Choroid plexus epithelial cell (primary cell): ENCODE results near the gene INPP4B.

ENCODE experiments used
- DNase-seq: peaks from one replicate; pipeline ENCODE4 v3.0.0-alpha.2; 2010; ENCODE audit warnings: low read depth
- H3K4me3 ChIP-seq: 2 replicates; pipeline ENCODE4 v1.5.1; 2011; ENCODE audit warnings: low read depth, mild to moderate bottlenecking, control low read depth, low read length, moderate library complexity
- TF ChIP-seq, protein P1 (sequence below): conservative IDR thresholded peaks from 2 replicates; pipeline ENCODE4 v1.5.1; 2011; ENCODE audit warnings: low read depth, mild to moderate bottlenecking, control low read depth, inconsistent platforms, low read length, moderate library complexity

INPP4B gene

DNA sequence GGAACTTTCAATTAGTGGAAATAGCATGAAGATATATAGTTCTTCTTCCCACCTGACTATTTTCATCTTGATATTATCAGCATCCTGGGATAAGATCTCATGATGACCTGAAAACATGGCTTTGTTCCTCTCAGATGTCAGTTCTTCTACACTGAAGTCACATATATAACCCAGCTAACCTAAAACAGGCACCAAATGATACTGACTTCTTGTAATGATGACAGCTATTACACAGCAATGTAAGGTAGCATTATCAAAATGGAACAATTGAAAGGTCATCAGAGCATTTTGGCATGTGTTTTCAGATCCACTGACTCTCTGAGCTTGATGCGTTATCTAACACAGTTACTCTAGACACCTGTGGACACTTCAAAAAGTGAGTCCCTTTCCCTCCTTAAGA is 469.9 kb downstream of the INPP4B start:
- DNase-seq = no peak
- no peak overlapping the region for H3K4me3 ChIP-seq
- TF ChIP-seq, protein P1, sequence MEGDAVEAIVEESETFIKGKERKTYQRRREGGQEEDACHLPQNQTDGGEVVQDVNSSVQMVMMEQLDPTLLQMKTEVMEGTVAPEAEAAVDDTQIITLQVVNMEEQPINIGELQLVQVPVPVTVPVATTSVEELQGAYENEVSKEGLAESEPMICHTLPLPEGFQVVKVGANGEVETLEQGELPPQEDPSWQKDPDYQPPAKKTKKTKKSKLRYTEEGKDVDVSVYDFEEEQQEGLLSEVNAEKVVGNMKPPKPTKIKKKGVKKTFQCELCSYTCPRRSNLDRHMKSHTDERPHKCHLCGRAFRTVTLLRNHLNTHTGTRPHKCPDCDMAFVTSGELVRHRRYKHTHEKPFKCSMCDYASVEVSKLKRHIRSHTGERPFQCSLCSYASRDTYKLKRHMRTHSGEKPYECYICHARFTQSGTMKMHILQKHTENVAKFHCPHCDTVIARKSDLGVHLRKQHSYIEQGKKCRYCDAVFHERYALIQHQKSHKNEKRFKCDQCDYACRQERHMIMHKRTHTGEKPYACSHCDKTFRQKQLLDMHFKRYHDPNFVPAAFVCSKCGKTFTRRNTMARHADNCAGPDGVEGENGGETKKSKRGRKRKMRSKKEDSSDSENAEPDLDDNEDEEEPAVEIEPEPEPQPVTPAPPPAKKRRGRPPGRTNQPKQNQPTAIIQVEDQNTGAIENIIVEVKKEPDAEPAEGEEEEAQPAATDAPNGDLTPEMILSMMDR = no peak

DNA sequence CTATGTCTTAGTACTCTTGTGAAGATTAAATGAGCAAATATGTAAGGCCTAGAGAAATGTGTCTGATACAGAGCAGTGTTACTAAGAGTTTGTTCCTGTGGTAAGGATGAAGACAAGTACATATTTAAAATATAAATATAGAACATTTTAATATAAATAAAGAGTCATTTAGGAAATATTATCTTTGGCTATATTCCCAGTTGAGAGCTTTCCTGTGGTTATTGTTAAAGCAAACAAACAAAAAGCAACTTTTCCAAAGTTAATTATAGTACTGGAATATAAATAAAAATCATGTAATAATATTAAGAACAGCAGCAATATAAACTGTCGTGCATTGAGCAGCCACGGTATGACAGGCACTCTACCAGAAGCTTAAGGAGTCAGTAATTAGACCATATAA is 472.5 kb downstream of the INPP4B start:
- TF ChIP-seq, protein P1 = no peak
- no peak overlapping the region for H3K4me3 ChIP-seq
- peak; percentile 66 for DNase-seq

DNA sequence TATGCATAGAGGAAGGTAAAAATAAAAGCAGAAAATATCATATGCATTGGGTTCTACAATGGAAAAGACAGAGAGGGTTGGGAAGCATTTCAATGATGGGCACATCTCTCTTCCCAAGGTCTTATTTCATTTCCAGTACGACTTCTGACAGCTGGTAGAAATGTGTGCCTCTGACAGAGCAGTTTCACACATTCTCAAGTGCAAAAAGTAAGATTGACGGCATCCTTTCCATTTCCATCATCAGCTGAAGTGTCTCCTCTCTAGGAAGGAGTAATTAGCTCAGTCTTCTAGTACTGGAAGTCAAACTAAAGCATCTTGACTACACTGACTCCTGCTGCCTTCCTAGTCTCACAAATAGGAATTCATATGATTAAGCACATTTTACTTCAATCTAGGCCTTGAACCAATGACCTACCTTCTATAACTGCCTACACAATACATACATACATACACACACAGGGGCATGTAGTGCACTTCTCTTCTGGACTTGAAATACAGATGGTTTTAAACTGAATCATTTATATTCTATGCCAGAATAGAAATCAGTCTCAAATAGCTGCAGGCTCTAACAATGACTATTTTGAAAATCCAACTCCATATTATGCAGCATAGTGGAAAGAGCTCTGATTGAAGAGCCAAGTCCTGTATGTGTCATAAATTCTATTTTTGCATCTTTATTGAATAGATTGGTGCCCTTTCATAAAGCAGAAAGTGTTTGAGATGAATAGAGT is 473.4 kb downstream of the INPP4B start:
- TF ChIP-seq, protein P1 = no peak
- no peak for DNase-seq

DNA sequence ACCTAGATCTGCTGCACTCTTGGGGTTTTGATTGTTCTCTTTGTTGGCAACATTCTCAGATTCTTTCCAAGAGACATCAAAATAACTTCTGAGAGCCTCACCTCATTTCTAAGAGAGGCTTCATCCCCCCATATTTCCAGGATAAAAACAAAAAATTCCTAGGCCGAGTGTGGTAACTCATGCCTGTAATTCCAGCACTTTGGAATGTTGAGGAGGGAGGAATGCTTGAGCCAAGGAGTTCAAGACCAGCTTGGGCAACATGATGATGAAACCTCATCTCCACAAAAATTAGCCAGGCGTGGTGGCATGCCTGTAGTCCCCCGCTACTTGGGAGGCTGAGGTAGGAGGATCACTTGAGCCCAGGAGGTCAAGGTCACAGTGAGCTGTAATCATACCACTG is 477.0 kb downstream of the INPP4B start:
- no peak overlapping the region for H3K4me3 ChIP-seq
- TF ChIP-seq, protein P1 = no peak
- DNase-seq = no peak

More for the DNA sequence above, 473.4 kb downstream of the INPP4B start:
- H3K4me3 ChIP-seq = no peak overlapping the region

DNA sequence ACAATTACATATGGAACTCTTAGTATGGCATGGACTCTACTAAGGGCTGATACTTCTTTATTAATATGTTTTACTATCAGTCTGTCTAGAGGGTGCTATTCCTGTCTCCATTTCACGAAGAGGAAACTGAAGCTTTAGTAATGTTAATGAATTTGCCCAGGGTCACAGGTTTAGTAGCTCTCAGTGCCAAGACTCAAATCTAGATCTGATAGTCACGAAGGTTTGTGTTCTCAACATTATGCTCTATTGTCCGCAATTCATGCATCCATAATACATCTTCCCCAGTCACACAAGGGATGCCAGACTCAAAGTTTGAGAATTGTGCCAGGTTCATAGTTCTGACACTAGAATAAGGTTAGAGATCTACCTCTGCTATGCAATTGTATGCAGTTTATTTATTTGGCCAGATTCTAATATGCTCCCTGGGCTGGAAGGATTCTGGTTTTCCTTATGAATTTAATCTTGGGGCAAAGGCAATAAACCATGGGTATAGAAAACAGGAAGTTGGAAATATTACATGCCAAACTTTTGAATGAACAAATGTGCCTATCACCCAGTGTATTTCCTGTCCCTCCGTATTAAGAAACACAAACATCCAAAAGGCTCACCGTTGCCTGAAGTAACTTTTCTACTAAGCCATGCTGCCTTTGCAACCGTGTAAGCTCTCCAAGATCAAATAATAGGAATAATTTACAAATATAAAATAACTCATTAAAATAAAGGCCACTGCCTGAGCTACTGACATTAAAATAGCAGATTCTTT is 478.5 kb downstream of the INPP4B start:
- no peak overlapping the region for H3K4me3 ChIP-seq
- DNase-seq = no peak
- TF ChIP-seq, protein P1 = no peak

DNA sequence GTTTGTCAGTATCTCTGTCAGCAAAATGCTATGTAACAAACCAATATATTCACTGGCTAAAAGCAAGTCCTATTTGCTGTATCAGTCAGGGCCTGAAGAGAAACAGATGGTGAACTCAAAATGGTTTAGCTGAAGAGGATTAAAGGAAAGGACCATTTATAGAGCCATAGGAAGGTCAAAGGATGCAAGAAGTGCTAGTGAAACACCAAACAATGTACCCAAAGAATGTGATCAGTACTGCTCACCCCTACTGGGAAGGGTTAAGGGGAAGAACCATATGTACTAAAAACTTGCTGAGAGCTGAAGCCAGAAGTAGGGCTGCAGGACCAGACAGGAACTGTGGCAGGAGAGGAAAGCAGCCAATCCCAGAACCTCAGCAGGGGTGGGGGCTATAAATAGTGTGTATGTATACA is 479.3 kb downstream of the INPP4B start:
- H3K4me3 ChIP-seq = no peak overlapping the region
- DNase-seq = peak; percentile 79
- TF ChIP-seq, protein P1 = no peak
